ENCODE results near the gene HOXA10.

DNA sequence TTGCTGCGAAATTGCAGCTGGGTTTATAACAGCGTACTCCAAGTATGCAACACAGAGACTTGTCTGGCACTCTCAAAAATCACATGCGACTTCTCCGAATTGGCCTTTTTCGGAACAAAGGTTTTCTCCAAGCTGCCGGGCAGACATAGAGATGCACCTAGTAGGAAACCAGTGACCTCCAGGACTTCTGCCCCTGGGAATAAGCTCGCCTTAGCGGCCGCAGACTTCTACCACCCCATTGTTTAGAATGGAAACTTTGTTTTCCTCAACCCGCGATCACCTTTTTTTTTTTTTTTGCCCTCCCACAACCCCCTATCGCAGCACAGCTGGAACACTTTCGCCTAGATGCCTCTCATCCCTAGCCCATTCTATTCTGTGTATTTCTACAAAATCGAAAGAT is 4.9 kb upstream of the HOXA10 start:
- TF ChIP-seq RARB (CRISPR knock-in tag; IDR thresholded peaks at IDR 0.05) (no peak), ZFP30 (CRISPR knock-in tag; IDR thresholded peaks at IDR 0.05) (no peak), OSR1 (CRISPR knock-in tag; IDR thresholded peaks at IDR 0.05) (no peak), TCF4 (CRISPR knock-in tag; IDR thresholded peaks at IDR 0.05; ENCODE audit: borderline replicate concordance) (no peak), ZNF70 (CRISPR knock-in tag; IDR thresholded peaks at IDR 0.05) (no peak), ZNF8 (CRISPR knock-in tag; IDR thresholded peaks at IDR 0.05) (no peak), ZFP3 (CRISPR knock-in tag; IDR thresholded peaks at IDR 0.05) (no peak), GLIS3 (CRISPR knock-in tag; IDR thresholded peaks at IDR 0.05) (no peak)
- TF ChIP-seq, protein P1, sequence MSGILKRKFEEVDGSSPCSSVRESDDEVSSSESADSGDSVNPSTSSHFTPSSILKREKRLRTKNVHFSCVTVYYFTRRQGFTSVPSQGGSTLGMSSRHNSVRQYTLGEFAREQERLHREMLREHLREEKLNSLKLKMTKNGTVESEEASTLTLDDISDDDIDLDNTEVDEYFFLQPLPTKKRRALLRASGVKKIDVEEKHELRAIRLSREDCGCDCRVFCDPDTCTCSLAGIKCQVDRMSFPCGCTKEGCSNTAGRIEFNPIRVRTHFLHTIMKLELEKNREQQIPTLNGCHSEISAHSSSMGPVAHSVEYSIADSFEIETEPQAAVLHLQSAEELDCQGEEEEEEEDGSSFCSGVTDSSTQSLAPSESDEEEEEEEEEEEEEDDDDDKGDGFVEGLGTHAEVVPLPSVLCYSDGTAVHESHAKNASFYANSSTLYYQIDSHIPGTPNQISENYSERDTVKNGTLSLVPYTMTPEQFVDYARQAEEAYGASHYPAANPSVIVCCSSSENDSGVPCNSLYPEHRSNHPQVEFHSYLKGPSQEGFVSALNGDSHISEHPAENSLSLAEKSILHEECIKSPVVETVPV (CRISPR knock-in tag; IDR thresholded peaks at IDR 0.05), result no peak
